IPS DF 4.7 (cell line): Measurements from ENCODE around the gene PLA2G4B.

Source experiments
- DNase-seq: peaks from one replicate; pipeline ENCODE4 v3.0.0-alpha.2; 2013; ENCODE audit warnings: low spot score; ENCODE audit errors: extremely low read depth

Gene PLA2G4B

GRCh38 chr15:41849204-41849603, 10.6 kb downstream of the PLA2G4B start:
- no peak for DNase-seq

GRCh38 chr15:41849861-41850260, 11.2 kb downstream of the PLA2G4B start:
- DNase-seq = no peak

GRCh38 chr15:41850482-41851166, 12.0 kb downstream of the PLA2G4B start:
- DNase-seq = no peak

GRCh38 chr15:41851167-41851523, 12.5 kb downstream of the PLA2G4B start:
- DNase-seq = no peak

GRCh38 chr15:41851755-41852370, 13.2 kb downstream of the PLA2G4B start:
- no peak for DNase-seq

- DNase-seq = no peak
These were observed 14.3 kb downstream of the PLA2G4B start for GRCh38 chr15:41852736-41853590.

GRCh38 chr15:41853831-41854230, 15.2 kb downstream of the PLA2G4B start:
- no peak for DNase-seq

GRCh38 chr15:41854443-41854842, 15.8 kb downstream of the PLA2G4B start:
- no peak for DNase-seq

GRCh38 chr15:41855261-41855961, 16.8 kb downstream of the PLA2G4B start:
- DNase-seq = no peak

- DNase-seq = no peak
These were observed 17.6 kb downstream of the PLA2G4B start for GRCh38 chr15:41856262-41856661.

- DNase-seq = no peak
These were observed 18.1 kb downstream of the PLA2G4B start for GRCh38 chr15:41856716-41857115.

GRCh38 chr15:41857316-41857715, 18.7 kb downstream of the PLA2G4B start:
- DNase-seq = no peak

GRCh38 chr15:41858756-41859155, 20.1 kb downstream of the PLA2G4B start:
- DNase-seq = no peak

GRCh38 chr15:41860049-41860828, 21.6 kb downstream of the PLA2G4B start:
- no peak for DNase-seq

- no peak for DNase-seq
These were observed 23.2 kb downstream of the PLA2G4B start for GRCh38 chr15:41861736-41862356.

GRCh38 chr15:41862515-41863116, 24.0 kb downstream of the PLA2G4B start:
- no peak for DNase-seq

GRCh38 chr15:41865490-41866055, 26.9 kb downstream of the PLA2G4B start:
- no peak for DNase-seq

- no peak for DNase-seq
These were observed 27.6 kb downstream of the PLA2G4B start for GRCh38 chr15:41866263-41866703.

GRCh38 chr15:41866872-41867579, 28.4 kb downstream of the PLA2G4B start:
- no peak for DNase-seq
